Measurements from ENCODE around the gene ZBTB16.

ZBTB16 gene

GRCh38 chr11:114066046-114066648 is 6.6 kb downstream of the ZBTB16 start:
- DNase-seq, result no peak

- no peak for DNase-seq
Measured at GRCh38 chr11:114068327-114068726, 8.8 kb downstream of the ZBTB16 start.

- DNase-seq, result no peak
Measured at GRCh38 chr11:114070464-114071139, 11.1 kb downstream of the ZBTB16 start.

- no peak for DNase-seq
Measured at GRCh38 chr11:114073007-114073827, 13.7 kb downstream of the ZBTB16 start.

- no peak for DNase-seq
Measured at GRCh38 chr11:114073828-114074381, 14.4 kb downstream of the ZBTB16 start.

- no peak for DNase-seq
Measured at GRCh38 chr11:114074546-114075343, 15.2 kb downstream of the ZBTB16 start.

GRCh38 chr11:114075344-114075610 is 15.8 kb downstream of the ZBTB16 start:
- no peak for DNase-seq

- DNase-seq, result no peak
Measured at GRCh38 chr11:114075891-114076441, 16.5 kb downstream of the ZBTB16 start.

- DNase-seq, result no peak
Measured at GRCh38 chr11:114076921-114077331, 17.4 kb downstream of the ZBTB16 start.

GRCh38 chr11:114077482-114078305 is 18.2 kb downstream of the ZBTB16 start:
- DNase-seq, result no peak

GRCh38 chr11:114078423-114078822 is 18.9 kb downstream of the ZBTB16 start:
- no peak for DNase-seq

GRCh38 chr11:114079511-114080065 is 20.1 kb downstream of the ZBTB16 start:
- DNase-seq, result no peak

GRCh38 chr11:114080219-114080618 is 20.7 kb downstream of the ZBTB16 start:
- DNase-seq, result no peak

- no peak for DNase-seq
Measured at GRCh38 chr11:114080769-114081168, 21.3 kb downstream of the ZBTB16 start.

- no peak for DNase-seq
Measured at GRCh38 chr11:114081641-114082414, 22.3 kb downstream of the ZBTB16 start.

GRCh38 chr11:114082415-114082748 is 22.9 kb downstream of the ZBTB16 start:
- DNase-seq, result no peak

- no peak for DNase-seq
Measured at GRCh38 chr11:114082767-114083181, 23.3 kb downstream of the ZBTB16 start.

- DNase-seq, result no peak
Measured at GRCh38 chr11:114083391-114084252, 24.1 kb downstream of the ZBTB16 start.

GRCh38 chr11:114084414-114084813 is 24.9 kb downstream of the ZBTB16 start:
- no peak for DNase-seq

Data from NCI-H2107 (cell line).